ENCODE results near the gene ZNF684.

Gene ZNF684

DNA sequence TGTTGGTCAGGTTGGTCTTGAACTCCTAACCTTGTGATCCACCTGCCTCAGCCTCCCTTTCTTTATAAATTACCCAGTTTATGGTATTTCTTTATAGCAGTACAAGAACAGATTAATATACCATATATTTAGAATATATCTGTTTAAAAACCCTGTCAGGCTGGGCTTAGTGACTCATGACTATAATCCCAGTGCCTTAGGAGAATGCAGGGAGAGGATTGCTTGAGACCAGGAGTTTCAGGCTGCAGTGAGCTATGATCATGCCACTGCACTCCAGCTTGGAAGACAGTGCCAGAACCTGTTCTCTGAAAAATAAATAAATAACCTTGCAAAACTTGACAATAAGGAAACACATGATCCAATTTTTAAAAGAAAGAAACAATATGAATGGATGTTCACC, 43.9 kb downstream of the ZNF684 start:
- DNase-seq, result no peak

DNA sequence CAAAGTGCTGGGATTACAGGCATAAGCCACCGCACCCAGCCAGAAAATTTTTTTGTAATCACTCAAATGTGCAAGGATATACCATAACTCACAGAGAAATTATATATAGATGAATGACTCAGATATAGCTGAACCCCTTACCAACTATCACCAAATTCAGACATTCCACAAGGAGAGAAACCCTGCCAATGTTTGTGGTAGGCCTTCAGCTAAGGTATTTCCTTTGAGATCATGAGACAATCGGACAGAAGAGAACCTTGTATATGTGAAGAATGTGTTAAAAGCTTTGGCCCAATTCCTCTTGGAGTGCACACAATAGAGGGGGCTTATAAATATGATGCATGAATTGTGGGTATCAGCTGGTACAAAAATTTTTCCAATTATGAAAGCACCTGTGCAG, 50.7 kb downstream of the ZNF684 start:
- no peak for DNase-seq

DNA sequence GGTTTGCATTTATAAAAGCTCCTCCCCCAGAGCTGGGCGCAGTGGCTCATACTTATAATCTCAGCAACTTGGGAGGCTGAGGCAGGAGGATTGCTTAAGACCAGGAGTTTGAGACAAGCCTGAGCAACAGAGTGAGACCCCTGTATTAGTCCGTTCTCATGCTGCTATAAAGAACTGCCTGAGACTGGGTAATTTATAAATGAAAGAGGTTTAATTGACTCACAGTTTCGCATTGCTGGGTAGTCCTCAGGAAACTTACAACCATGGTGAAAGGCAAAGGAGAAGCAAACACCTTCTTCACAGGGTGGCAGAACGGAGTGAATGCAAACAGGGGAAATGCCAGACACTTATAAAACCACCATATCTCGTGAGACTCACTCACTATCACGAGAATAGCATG, 52.5 kb downstream of the ZNF684 start:
- DNase-seq, result no peak

DNA sequence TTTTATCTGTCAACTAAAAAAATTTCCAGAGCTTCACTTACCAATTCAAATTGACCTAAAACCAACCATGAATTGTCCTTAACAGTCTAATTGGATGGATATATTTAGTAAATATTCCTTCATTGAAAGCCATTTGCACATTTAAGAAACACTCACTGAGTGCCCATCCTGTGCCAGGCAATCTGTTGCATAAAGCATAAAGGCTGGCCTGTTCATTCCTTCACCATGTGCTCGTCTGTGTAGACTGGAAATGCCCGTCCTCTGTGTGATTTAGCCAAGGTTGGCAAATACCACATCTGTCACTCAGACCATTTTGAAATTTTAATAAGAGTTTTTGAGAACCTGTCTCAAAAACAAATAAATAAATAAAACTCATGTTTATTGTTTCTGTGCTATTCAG, 57.1 kb downstream of the ZNF684 start:
- DNase-seq, result no peak

DNA sequence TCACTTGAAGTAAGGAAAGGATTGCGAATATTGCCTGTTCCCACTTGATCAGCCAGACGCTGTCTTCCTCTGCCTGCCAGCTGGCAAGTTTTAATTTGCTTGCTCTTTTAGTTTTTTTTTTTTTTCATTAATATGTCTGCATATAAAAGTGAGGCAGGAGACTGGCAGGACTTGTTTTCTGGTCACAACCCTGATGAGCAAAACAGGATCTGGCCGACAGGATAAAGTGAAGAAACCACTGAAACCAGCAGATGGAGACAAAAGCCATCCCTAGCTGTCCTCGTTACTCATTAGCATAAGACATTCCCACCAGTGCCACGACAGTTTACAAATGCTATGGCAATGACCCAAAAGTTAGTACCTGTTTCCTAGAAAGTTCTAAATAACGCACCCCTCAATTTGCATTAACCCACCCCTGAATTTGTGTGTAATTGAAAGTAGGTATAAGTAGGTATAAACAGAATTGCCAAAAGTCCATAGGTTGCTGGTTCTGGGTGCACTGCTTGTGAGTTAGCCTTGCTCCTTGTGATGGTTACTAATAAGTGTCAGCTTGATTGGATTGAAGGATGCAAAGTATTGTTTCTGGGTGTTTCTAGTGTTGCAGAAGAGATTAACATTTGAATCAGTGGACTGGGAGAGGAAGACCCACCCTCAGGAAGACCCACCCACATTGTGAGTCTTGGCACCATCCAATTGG, 60.8 kb downstream of the ZNF684 start:
- peak; percentile 21 for DNase-seq

DNA sequence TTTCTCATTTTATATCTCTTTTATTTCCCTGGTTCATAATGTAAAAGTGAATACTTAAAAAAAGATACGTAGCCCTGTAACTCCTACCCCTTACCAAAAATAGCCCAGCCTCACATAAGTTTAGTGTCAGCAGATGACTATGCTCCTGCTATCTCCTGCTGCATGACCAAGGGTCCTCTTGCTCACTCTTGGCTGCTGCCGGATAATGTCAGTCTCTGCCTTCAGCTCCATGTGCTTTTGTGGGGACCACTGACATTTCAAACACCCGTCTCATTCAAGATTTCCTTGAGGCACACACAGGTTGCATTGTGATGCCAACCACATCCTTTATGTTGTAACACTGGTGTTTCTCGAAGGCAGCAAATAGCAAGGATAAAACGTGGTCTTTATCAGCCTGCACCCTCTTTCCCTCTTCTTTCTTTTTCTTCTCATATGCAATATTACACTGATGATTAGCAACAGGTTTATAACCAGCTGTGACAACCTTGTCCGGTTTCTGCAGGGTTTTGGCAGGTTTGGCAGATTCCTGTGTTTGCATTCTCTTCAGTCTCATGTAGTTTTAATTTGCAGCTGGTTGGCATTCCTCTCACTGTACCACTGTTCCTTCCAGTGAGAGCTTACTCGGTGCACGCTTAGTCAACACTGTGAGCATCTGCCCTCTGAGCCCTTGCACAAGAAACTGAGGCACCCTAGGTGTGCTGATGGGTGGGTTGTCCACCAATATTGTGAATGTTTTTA, 62.2 kb downstream of the ZNF684 start:
- DNase-seq, result no peak

DNA sequence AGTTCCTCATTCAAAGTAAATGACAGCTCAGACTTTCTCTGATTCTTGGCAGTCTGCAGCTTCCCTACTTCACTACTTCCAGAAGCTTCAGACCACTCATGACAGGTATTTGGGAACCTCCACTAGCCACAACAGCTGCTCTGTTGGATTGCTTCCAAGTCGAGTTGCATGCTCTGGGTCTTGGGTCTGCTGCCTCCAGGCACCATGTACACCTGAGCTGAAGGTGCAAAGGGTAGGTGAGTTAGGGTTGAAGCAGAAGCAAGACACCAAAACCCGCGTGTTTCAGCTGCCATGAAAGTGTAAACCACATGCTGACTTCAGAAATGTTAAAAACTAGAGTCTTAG, 62.7 kb downstream of the ZNF684 start:
- no peak for DNase-seq

DNA sequence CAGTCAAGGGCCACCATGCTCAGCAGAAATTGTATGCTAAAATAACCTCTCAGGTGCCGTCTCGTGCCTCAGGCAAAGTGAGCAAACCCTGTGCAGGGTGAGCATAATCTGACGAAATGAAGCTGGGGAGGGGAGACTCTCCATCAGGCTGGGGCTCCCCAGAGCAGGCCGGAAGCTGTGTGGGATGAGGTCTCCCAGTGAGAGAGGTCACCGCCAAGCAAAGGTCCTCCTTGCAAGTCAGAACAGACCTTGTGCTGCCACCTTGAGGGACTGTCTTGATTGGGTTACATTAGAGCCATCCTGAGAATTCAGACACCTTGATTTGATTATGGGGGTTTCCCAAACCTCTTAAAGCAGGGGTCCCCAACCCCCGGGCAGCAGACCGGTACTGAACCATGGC, 64.2 kb downstream of the ZNF684 start:
- no peak for DNase-seq
